NB4 (cell line): ENCODE measurements around the gene CEACAM21.

Source experiments
- MYC ChIP-seq: IDR thresholded peaks from 2 replicates; pipeline ENCODE4 v1.6.1; 2011; ENCODE audit warnings: low read depth, low read length
- POLR2A ChIP-seq: IDR thresholded peaks from 2 replicates; pipeline ENCODE4 v1.6.1; 2011; ENCODE audit warnings: mild to moderate bottlenecking; ENCODE audit not compliant: insufficient read length; ENCODE audit errors: extremely low read depth
- TF ChIP-seq, protein P1 (sequence below): IDR thresholded peaks from one replicate; pipeline ENCODE4 v1.5.1; 2012; ENCODE audit warnings: low read depth, low read length
- TF ChIP-seq, protein P2 (sequence below): IDR thresholded peaks from 2 replicates; pipeline ENCODE4 v1.6.1; 2011; ENCODE audit warnings: low read depth, low read length

DNA sequence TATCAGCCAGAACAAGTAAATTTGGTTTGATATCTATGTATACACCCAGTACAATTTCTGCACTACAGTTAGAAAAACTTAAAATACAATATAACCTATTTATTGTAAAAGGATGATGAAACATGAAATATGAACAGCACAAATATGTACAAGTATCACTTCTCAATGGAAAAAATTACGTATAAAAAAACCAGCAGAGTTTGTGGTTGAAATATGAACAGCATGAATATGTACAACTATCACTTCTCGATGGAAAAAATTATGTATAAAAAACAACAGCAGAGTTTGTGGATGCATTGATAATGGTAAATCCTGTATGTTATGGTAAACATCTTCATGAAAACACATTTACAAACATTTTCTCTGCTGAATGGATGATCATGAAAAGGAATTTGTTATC is 32.4 kb upstream of the CEACAM21 start:
- no peak for TF ChIP-seq POLR2A
- TF ChIP-seq, protein P1, sequence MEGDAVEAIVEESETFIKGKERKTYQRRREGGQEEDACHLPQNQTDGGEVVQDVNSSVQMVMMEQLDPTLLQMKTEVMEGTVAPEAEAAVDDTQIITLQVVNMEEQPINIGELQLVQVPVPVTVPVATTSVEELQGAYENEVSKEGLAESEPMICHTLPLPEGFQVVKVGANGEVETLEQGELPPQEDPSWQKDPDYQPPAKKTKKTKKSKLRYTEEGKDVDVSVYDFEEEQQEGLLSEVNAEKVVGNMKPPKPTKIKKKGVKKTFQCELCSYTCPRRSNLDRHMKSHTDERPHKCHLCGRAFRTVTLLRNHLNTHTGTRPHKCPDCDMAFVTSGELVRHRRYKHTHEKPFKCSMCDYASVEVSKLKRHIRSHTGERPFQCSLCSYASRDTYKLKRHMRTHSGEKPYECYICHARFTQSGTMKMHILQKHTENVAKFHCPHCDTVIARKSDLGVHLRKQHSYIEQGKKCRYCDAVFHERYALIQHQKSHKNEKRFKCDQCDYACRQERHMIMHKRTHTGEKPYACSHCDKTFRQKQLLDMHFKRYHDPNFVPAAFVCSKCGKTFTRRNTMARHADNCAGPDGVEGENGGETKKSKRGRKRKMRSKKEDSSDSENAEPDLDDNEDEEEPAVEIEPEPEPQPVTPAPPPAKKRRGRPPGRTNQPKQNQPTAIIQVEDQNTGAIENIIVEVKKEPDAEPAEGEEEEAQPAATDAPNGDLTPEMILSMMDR: no peak
- TF ChIP-seq, protein P2, sequence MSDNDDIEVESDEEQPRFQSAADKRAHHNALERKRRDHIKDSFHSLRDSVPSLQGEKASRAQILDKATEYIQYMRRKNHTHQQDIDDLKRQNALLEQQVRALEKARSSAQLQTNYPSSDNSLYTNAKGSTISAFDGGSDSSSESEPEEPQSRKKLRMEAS: no peak
- no peak for TF ChIP-seq MYC
